Natural killer cell treated with Interleukin-12 subunit alpha and Interleukin-12 subunit beta and Interleukin-15 and Interleukin-18, amount 100 ng/mL, for 72 hours (primary cell): Measurements from ENCODE around the gene GNG12. TPM values are rescaled to one million over a fixed set of nuclear protein-coding genes. Genes with fewer than 3 reads are reported as not detected.

Experiments used
- ATAC-seq, 2 donors: fragments of 150-1000 bp; cut with Tn5 transposase in 1 of 2; sonication (Bioruptor Pico), chemical (Tn5 transposase) in 1 of 2; 2 replicates each; pipeline ENCODE4 v1.10.0; 2021
- DNase-seq: peaks from one replicate; pipeline ENCODE4 v3.0.0; 2022; ENCODE audit warnings: low spot score
- H3K27ac Mint-ChIP-seq, 2 donors: 1 replicate in 1 of 2; 2 replicates in 1 of 2; pipeline ENCODE4 v1.8.0; 2022; ENCODE audit warnings: mixed read lengths in 2 of 2, mild to moderate bottlenecking in 1 of 2, moderate library complexity in 1 of 2
- H3K27me3 Mint-ChIP-seq, 2 donors: 1 replicate in 1 of 2; 2 replicates in 1 of 2; pipeline ENCODE4 v1.8.0; 2022; ENCODE audit warnings: mixed read lengths in 2 of 2
- H3K36me3 Mint-ChIP-seq: one replicate; pipeline ENCODE4 v1.8.0; 2022; ENCODE audit warnings: mixed read lengths
- H3K4me1 Mint-ChIP-seq, 2 donors: 1 replicate in 1 of 2; 2 replicates in 1 of 2; pipeline ENCODE4 v1.8.0; 2022; ENCODE audit warnings: low read depth in 2 of 2, mixed read lengths in 2 of 2, mild to moderate bottlenecking in 1 of 2
- H3K4me3 Mint-ChIP-seq: one replicate; pipeline ENCODE4 v1.8.0; 2022; ENCODE audit warnings: mixed read lengths
- H3K9me3 Mint-ChIP-seq: 2 replicates; pipeline ENCODE4 v1.8.0; 2022; ENCODE audit warnings: mixed read lengths
- total RNA-seq, 2 donors: library from RNA; stranded (reverse); gene quantifications; one replicate each; pipeline ENCODE4 v1.2.3, GENCODE V29; 2022

The GNG12 gene
- total RNA-seq, 2 donors from 2014 or later, result 0.21 to 0.28 TPM

DNA sequence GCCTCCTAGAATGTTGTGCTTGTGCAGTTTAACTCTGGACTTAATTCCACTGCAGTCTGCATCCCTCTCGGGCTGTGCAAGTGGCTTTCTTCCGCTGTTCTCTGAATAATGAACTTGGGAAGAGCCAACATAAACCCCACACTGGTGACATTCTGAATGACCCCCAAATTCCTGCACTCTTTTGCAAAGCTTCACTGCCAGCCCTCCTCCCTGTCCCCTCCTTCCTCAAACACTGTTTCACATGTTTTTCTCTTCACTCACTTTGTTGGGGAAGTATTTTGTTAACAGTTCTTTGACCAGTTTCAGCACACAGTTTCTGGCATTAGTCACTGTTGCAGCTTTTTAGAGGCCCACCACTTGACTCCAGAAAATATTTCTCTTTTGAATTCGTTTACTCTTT lies 39.7 kb downstream of the GNG12 start:
- Mint-ChIP-seq H3K4me1 (no peaks in the 10 kb centered on the region), H3K9me3 (no peaks in the 10 kb centered on the region), H3K4me3 (no peak overlapping the region), H3K27ac (no peak overlapping the region), H3K36me3 (no peaks in the 10 kb centered on the region), H3K27me3 (peaks cover 24 to 46% of the 10 kb centered on the region in 2 donors)
- ATAC-seq (no peak), DNase-seq (no peak)

DNA sequence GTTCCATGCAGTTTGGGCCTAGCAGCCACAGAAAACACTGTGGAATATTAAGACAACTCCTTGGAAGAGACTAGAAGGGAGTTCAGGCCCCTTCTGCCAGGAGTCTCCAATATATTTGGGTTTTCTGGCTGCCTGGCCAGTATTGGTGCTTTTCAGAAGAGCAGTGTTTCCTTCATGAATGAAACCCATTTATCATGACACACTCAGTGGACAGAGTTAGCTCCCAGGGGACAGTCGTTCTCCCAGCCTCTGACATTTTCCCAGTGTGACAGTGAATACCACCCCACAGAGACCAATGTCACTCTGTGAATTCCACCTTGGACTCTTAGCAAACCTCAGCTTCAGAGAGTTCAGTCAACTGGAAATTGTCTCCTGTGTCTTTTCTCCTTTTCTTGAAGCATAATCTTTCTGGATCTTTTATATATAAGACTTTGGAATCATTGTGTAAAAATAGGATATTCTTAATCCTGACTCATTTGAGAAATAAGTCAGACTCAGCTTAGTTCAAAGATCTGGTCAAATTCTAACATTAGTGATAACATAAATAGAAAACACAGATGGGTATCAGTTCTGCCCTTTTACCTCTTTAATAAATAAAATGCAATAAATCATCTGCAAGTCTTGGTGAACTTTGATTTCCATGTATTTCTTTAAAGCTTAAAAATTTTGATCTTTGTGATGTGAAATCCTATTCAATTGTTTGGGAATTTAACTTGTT lies 40.4 kb downstream of the GNG12 start:
- ATAC-seq (no peak), DNase-seq (no peak)
- Mint-ChIP-seq H3K4me3 (no peak overlapping the region), H3K9me3 (no peaks in the 10 kb centered on the region), H3K36me3 (no peaks in the 10 kb centered on the region), H3K4me1 (no peaks in the 10 kb centered on the region), H3K27me3 (peaks cover 23 to 47% of the 10 kb centered on the region in 2 donors), H3K27ac (no peak overlapping the region)

GRCh38 chr1:67792103-67792502 lies 41.2 kb downstream of the GNG12 start:
- H3K4me1 Mint-ChIP-seq, result no peaks in the 10 kb centered on the region
- no peak for ATAC-seq
- peaks cover 17 to 42% of the 10 kb centered on the region in 2 donors for H3K27me3 Mint-ChIP-seq
- no peaks in the 10 kb centered on the region for H3K9me3 Mint-ChIP-seq
- no peak overlapping the region for H3K27ac Mint-ChIP-seq
- no peak for DNase-seq
- H3K36me3 Mint-ChIP-seq, result no peaks in the 10 kb centered on the region
- no peak overlapping the region for H3K4me3 Mint-ChIP-seq

GRCh38 chr1:67791686-67792085 lies 41.6 kb downstream of the GNG12 start:
- H3K4me1 Mint-ChIP-seq, result no peaks in the 10 kb centered on the region
- DNase-seq (no peak), ATAC-seq (peak in 1 of 2 donors; percentile 11)
- no peak overlapping the region for H3K4me3 Mint-ChIP-seq
- no peak overlapping the region for H3K27ac Mint-ChIP-seq
- H3K36me3 Mint-ChIP-seq, result no peaks in the 10 kb centered on the region
- H3K27me3 Mint-ChIP-seq, result peaks cover 19 to 42% of the 10 kb centered on the region in 2 donors
- no peaks in the 10 kb centered on the region for H3K9me3 Mint-ChIP-seq

DNA sequence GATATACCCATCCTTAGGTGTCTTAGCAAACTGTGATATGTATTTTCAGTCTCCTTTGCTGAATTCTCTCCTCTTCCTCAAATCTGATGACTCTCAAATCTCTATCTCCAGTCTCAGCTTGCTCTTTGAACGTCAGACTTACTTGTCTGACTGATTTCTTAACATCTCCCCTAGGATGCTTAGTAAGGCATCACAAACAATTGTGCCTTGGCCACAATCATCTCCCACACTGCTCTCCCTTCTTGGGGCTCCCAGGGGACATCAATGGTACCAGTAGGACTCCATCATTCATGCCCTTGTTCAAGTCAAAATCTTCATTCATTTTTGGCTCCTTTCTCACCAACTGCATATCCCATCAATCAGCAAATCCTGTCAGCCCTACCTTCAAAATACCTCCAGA lies 42.0 kb downstream of the GNG12 start:
- H3K4me3 Mint-ChIP-seq, result no peak overlapping the region
- ATAC-seq, result no peak

GRCh38 chr1:67790201-67790692 lies 43.0 kb downstream of the GNG12 start:
- H3K36me3 Mint-ChIP-seq, result no peaks in the 10 kb centered on the region
- H3K27me3 Mint-ChIP-seq, result peaks cover 19 to 50% of the 10 kb centered on the region in 2 donors
- no peak for ATAC-seq

More for the DNA sequence above, 42.0 kb downstream of the GNG12 start:
- Mint-ChIP-seq H3K27ac (no peak overlapping the region), H3K9me3 (no peaks in the 10 kb centered on the region), H3K36me3 (no peaks in the 10 kb centered on the region), H3K27me3 (peaks cover 19 to 42% of the 10 kb centered on the region in 2 donors), H3K4me1 (no peaks in the 10 kb centered on the region)
- no peak for DNase-seq

GRCh38 chr1:67789551-67789950 lies 43.7 kb downstream of the GNG12 start:
- Mint-ChIP-seq H3K27ac (no peak overlapping the region), H3K9me3 (no peaks in the 10 kb centered on the region), H3K27me3 (peaks cover 19 to 45% of the 10 kb centered on the region in 2 donors), H3K4me1 (no peaks in the 10 kb centered on the region), H3K4me3 (no peak overlapping the region), H3K36me3 (no peaks in the 10 kb centered on the region)
- no peak for ATAC-seq
- DNase-seq, result no peak

More at GRCh38 chr1:67790201-67790692, 43.0 kb downstream of the GNG12 start:
- no peaks in the 10 kb centered on the region for H3K9me3 Mint-ChIP-seq
- no peak for DNase-seq
- H3K27ac Mint-ChIP-seq, result no peak overlapping the region
- H3K4me1 Mint-ChIP-seq, result no peaks in the 10 kb centered on the region
- no peak overlapping the region for H3K4me3 Mint-ChIP-seq

- no peaks in the 10 kb centered on the region for H3K4me1 Mint-ChIP-seq
- DNase-seq, result no peak
- peaks cover 19 to 40% of the 10 kb centered on the region in 2 donors for H3K27me3 Mint-ChIP-seq
- H3K27ac Mint-ChIP-seq, result no peak overlapping the region
- no peak overlapping the region for H3K4me3 Mint-ChIP-seq
- no peaks in the 10 kb centered on the region for H3K9me3 Mint-ChIP-seq
- ATAC-seq, result no peak
- H3K36me3 Mint-ChIP-seq, result no peaks in the 10 kb centered on the region
Measured at GRCh38 chr1:67788904-67789303, 44.4 kb downstream of the GNG12 start.

GRCh38 chr1:67788238-67788790 lies 45.0 kb downstream of the GNG12 start:
- no peaks in the 10 kb centered on the region for H3K36me3 Mint-ChIP-seq
- no peak overlapping the region for H3K4me3 Mint-ChIP-seq
- no peaks in the 10 kb centered on the region for H3K4me1 Mint-ChIP-seq
- ATAC-seq, result no peak
- H3K9me3 Mint-ChIP-seq, result no peaks in the 10 kb centered on the region
- no peak for DNase-seq
- no peak overlapping the region for H3K27ac Mint-ChIP-seq
- peaks cover 17 to 36% of the 10 kb centered on the region in 2 donors for H3K27me3 Mint-ChIP-seq

- Mint-ChIP-seq H3K27me3 (peaks cover 17 to 36% of the 10 kb centered on the region in 2 donors), H3K36me3 (no peaks in the 10 kb centered on the region), H3K4me1 (no peaks in the 10 kb centered on the region), H3K4me3 (no peak overlapping the region), H3K9me3 (no peaks in the 10 kb centered on the region), H3K27ac (no peak overlapping the region)
- DNase-seq (no peak), ATAC-seq (no peak)
Measured at GRCh38 chr1:67787746-67788145, 45.5 kb downstream of the GNG12 start.

DNA sequence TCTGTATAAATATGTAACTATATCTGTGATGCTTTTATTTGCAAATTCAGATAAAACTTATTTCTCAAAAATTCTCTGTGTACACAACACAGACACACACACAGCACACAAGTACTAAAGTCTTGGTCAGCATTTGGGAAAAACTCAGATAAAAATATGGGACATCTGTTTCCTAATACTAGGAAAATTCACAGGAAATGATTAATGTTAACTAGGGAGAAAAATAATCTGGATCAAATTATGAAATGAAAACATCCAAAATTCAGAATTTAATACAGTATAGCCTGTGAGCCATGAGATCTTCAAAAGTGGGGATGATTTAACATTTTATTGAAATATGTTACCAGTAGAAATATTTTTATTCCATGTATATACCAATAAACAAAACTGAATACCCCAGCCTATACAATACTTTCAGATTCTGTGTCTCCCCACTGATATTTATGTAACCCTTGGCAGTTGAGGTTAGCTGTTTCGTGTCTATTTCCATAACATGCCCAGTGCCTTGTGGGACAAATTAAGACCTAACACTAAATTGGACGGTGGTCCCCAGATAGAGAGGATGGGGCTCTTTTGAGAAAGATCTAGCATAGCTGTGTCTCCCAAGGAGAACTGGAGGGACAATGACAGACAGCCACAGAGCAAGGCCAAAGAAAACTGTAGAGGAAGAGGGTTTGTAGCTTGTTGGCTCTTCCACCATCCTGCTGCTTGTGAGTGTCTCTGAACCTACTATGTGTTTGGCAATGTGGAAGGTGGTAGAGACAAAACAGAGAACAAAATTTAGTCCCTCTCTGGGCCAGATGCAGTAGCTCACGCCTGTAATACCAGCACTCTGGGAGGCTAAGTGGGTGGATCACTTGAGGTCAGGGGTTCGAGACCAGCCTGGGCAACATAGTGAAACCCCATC lies 47.2 kb downstream of the GNG12 start:
- peaks cover 10 to 32% of the 10 kb centered on the region in 2 donors for H3K27me3 Mint-ChIP-seq
- ATAC-seq, result no peak
- no peak overlapping the region for H3K4me3 Mint-ChIP-seq
- H3K9me3 Mint-ChIP-seq, result no peaks in the 10 kb centered on the region
- no peak overlapping the region for H3K27ac Mint-ChIP-seq
- DNase-seq, result no peak
- no peaks in the 10 kb centered on the region for H3K36me3 Mint-ChIP-seq
- no peaks in the 10 kb centered on the region for H3K4me1 Mint-ChIP-seq

- Mint-ChIP-seq H3K27ac (no peak overlapping the region), H3K4me1 (no peaks in the 10 kb centered on the region), H3K9me3 (no peaks in the 10 kb centered on the region), H3K36me3 (no peaks in the 10 kb centered on the region), H3K27me3 (peaks cover 10 to 24% of the 10 kb centered on the region in 2 donors), H3K4me3 (no peak overlapping the region)
- no peak for DNase-seq
- no peak for ATAC-seq
Measured at GRCh38 chr1:67784545-67785186, 48.6 kb downstream of the GNG12 start.

- Mint-ChIP-seq H3K4me3 (no peak overlapping the region), H3K27ac (no peak overlapping the region), H3K9me3 (no peaks in the 10 kb centered on the region), H3K36me3 (no peaks in the 10 kb centered on the region), H3K27me3 (peaks cover 6 to 14% of the 10 kb centered on the region in 2 donors), H3K4me1 (no peaks in the 10 kb centered on the region)
- no peak for ATAC-seq
- DNase-seq, result no peak
Measured at GRCh38 chr1:67780637-67781036, 52.6 kb downstream of the GNG12 start.
